ENCODE measurements around the gene SPACDR.
"Not testable (repeated sequence)": the region's sequence is repeated elsewhere in the genome, so short reads cannot be mapped to it uniquely, and the experiment has no call there.

The SPACDR gene

GRCh38 chr7:100464210-100464660 lies at the start of gene SPACDR:
Gene SPACDR (minus strand): TSS chr7:100464260. CDS start chr7:100464025, 235 bp downstream.
- no peak for DNase-seq

- no peak for DNase-seq
Measured at GRCh38 chr7:100513212-100513810, 49.3 kb upstream of the SPACDR start.

GRCh38 chr7:100510437-100511239 lies 46.6 kb upstream of the SPACDR start:
- no peak for DNase-seq

GRCh38 chr7:100509231-100509630 lies 45.2 kb upstream of the SPACDR start:
- no peak for DNase-seq

GRCh38 chr7:100506356-100506923 lies 42.4 kb upstream of the SPACDR start:
- DNase-seq, result no peak

GRCh38 chr7:100504887-100505611 lies 41.0 kb upstream of the SPACDR start:
- DNase-seq, result no peak

- DNase-seq, result not testable (repeated sequence)
Measured at GRCh38 chr7:100504031-100504430, 40.0 kb upstream of the SPACDR start.

- not testable (repeated sequence) for DNase-seq
Measured at GRCh38 chr7:100500743-100501142, 36.7 kb upstream of the SPACDR start.

- no peak for DNase-seq
Measured at GRCh38 chr7:100496509-100496908, 32.4 kb upstream of the SPACDR start.

GRCh38 chr7:100493476-100494264 lies 29.6 kb upstream of the SPACDR start:
- DNase-seq, result no peak

- DNase-seq, result no peak
Measured at GRCh38 chr7:100492738-100493475, 28.8 kb upstream of the SPACDR start.

- no peak for DNase-seq
Measured at GRCh38 chr7:100491192-100491578, 27.1 kb upstream of the SPACDR start.

- no peak for DNase-seq
Measured at GRCh38 chr7:100490483-100491191, 26.6 kb upstream of the SPACDR start.

GRCh38 chr7:100489824-100490223 lies 25.8 kb upstream of the SPACDR start:
- DNase-seq, result peak; percentile 88

GRCh38 chr7:100489121-100489520 lies 25.1 kb upstream of the SPACDR start:
- no peak for DNase-seq

- no peak for DNase-seq
Measured at GRCh38 chr7:100488333-100489095, 24.5 kb upstream of the SPACDR start.

- DNase-seq, result no peak
Measured at GRCh38 chr7:100486753-100487446, 22.8 kb upstream of the SPACDR start.

- no peak for DNase-seq
Measured at GRCh38 chr7:100486111-100486636, 22.1 kb upstream of the SPACDR start.

GRCh38 chr7:100485471-100485876 lies 21.4 kb upstream of the SPACDR start:
- no peak for DNase-seq

Measured in right forelimb (tissue), 1 donor.